ENCODE results near the gene TSHZ2.

DNA sequence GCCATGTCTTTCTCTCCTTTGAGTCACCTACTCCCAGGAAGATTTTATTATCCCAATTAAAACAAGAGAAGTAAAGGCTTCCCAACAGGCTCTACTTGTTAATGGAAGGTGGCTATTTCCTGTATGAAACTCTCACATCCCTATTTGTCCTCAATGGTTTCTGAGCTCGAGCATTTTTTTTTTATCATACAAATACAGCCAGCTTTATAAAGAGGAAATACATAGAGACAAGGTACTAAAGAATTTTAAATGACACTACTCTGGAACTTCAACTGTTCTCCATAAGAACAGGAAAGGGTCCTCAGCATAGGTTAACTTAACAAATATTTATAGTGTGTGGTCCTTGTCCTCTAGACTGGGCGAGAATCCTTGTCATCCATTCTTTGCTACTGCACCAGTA, 41.0 kb downstream of the TSHZ2 start:
- TF ChIP-seq FOS (IDR thresholded peaks at IDR 0.05; ENCODE audit: low read depth, low read length) (no peak), POLR2A (IDR thresholded peaks at IDR 0.05; ENCODE audit: low read depth, low read length) (no peak), MXI1 (IDR thresholded peaks at IDR 0.05; ENCODE audit: borderline replicate concordance, low read depth, low read length) (no peak), RAD21 (IDR thresholded peaks at IDR 0.05; ENCODE audit: low read length) (no peak), RFX5 (IDR thresholded peaks at IDR 0.05; ENCODE audit: low read depth, low read length) (no peak), CEBPB (IDR thresholded peaks at IDR 0.05; ENCODE audit: low read depth, low read length) (no peak), BHLHE40 (IDR thresholded peaks at IDR 0.05; ENCODE audit: low read depth, low read length) (no peak), SMC3 (IDR thresholded peaks at IDR 0.05; ENCODE audit: low read depth, low read length) (no peak), RCOR1 (IDR thresholded peaks at IDR 0.05; ENCODE audit: insufficient replicate concordance, low read length) (no peak), MAFK (IDR thresholded peaks at IDR 0.05; ENCODE audit: low read depth, low read length) (no peak), NFE2L2 (IDR thresholded peaks at IDR 0.05; ENCODE audit: low read depth, low read length) (no peak)
- TF ChIP-seq, protein P1, sequence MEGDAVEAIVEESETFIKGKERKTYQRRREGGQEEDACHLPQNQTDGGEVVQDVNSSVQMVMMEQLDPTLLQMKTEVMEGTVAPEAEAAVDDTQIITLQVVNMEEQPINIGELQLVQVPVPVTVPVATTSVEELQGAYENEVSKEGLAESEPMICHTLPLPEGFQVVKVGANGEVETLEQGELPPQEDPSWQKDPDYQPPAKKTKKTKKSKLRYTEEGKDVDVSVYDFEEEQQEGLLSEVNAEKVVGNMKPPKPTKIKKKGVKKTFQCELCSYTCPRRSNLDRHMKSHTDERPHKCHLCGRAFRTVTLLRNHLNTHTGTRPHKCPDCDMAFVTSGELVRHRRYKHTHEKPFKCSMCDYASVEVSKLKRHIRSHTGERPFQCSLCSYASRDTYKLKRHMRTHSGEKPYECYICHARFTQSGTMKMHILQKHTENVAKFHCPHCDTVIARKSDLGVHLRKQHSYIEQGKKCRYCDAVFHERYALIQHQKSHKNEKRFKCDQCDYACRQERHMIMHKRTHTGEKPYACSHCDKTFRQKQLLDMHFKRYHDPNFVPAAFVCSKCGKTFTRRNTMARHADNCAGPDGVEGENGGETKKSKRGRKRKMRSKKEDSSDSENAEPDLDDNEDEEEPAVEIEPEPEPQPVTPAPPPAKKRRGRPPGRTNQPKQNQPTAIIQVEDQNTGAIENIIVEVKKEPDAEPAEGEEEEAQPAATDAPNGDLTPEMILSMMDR (conservative IDR thresholded peaks at IDR 0.05; ENCODE audit: low read depth, low read length) = no peak
- TF ChIP-seq, protein P2, sequence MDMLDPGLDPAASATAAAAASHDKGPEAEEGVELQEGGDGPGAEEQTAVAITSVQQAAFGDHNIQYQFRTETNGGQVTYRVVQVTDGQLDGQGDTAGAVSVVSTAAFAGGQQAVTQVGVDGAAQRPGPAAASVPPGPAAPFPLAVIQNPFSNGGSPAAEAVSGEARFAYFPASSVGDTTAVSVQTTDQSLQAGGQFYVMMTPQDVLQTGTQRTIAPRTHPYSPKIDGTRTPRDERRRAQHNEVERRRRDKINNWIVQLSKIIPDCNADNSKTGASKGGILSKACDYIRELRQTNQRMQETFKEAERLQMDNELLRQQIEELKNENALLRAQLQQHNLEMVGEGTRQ (IDR thresholded peaks at IDR 0.05; ENCODE audit: low read depth, low read length) = no peak
- TF ChIP-seq, protein P3, sequence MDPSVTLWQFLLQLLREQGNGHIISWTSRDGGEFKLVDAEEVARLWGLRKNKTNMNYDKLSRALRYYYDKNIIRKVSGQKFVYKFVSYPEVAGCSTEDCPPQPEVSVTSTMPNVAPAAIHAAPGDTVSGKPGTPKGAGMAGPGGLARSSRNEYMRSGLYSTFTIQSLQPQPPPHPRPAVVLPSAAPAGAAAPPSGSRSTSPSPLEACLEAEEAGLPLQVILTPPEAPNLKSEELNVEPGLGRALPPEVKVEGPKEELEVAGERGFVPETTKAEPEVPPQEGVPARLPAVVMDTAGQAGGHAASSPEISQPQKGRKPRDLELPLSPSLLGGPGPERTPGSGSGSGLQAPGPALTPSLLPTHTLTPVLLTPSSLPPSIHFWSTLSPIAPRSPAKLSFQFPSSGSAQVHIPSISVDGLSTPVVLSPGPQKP (IDR thresholded peaks at IDR 0.05; ENCODE audit: borderline replicate concordance, low read depth, low read length) = no peak

Measured in IMR-90 (cell line).